Suprapubic skin (tissue), 3 donors: ENCODE measurements around the gene ELMO1.

Experiments used
- POLR2A ChIP-seq, 2 donors: fragments of 450-650 bp; IDR thresholded peaks; one replicate each; pipeline ENCODE4 v1.6.1; 2017; ENCODE audit warnings: antibody characterized with exemption in 2 of 2, mild to moderate bottlenecking in 2 of 2, moderate library complexity in 2 of 2
- TF ChIP-seq, protein P1 (sequence below), 2 donors: fragments of 200-600 bp in 1 of 2; fragments of 450-650 bp in 1 of 2; sonication (generic) in 1 of 2; IDR thresholded peaks; one replicate each; pipeline ENCODE4 v1.5.1; 2016 to 2019; ENCODE audit warnings: antibody characterized with exemption in 2 of 2, mild to moderate bottlenecking in 1 of 2, moderate library complexity in 1 of 2

DNA sequence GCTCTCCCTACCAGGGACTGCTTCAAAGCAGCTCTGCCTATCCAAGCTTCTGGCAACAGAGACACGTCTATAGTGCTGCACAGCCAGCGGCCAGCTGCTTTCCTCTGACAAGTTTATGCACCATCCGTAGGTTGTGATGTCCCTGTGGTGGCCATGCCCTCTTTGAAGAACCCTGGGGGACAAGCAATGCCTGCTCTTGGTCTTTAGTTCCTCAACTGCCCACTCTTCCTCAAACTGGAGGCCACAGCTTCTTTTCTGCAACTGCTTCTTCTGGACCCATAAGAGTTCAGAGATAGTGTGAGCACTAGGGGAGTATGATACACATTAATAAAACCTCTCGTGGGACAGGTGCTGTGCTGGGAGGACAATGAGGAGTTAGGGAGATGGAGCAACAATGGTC is 164.9 kb downstream of the ELMO1 start:
- TF ChIP-seq, protein P1, sequence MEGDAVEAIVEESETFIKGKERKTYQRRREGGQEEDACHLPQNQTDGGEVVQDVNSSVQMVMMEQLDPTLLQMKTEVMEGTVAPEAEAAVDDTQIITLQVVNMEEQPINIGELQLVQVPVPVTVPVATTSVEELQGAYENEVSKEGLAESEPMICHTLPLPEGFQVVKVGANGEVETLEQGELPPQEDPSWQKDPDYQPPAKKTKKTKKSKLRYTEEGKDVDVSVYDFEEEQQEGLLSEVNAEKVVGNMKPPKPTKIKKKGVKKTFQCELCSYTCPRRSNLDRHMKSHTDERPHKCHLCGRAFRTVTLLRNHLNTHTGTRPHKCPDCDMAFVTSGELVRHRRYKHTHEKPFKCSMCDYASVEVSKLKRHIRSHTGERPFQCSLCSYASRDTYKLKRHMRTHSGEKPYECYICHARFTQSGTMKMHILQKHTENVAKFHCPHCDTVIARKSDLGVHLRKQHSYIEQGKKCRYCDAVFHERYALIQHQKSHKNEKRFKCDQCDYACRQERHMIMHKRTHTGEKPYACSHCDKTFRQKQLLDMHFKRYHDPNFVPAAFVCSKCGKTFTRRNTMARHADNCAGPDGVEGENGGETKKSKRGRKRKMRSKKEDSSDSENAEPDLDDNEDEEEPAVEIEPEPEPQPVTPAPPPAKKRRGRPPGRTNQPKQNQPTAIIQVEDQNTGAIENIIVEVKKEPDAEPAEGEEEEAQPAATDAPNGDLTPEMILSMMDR (IDR thresholded peaks at IDR 0.05): no peak
- no peak for TF ChIP-seq POLR2A (IDR thresholded peaks at IDR 0.05)
